H9 (cell line): ENCODE results near the gene FRY. TPM values are rescaled to one million over a fixed set of nuclear protein-coding genes. Genes with fewer than 3 reads are reported as not detected.

Experiments
- DNase-seq: peaks from one replicate; pipeline ENCODE4 v3.0.0-alpha.2; 2017
- H2AFZ ChIP-seq: one replicate; pipeline ENCODE4 v1.6.1; 2013; ENCODE audit warnings: mild to moderate bottlenecking, low read length, control low read depth, moderate library complexity
- H2AK5ac ChIP-seq: 2 replicates; pipeline ENCODE4 v1.6.1; 2013; ENCODE audit warnings: low read length, control low read depth, mixed read lengths; ENCODE audit not compliant: insufficient read length
- H2BK120ac ChIP-seq: one replicate; pipeline ENCODE4 v1.6.1; 2013; ENCODE audit warnings: low read depth, mild to moderate bottlenecking, low read length, control low read depth, inconsistent platforms; ENCODE audit not compliant: poor library complexity, severe bottlenecking
- H2BK12ac ChIP-seq: 2 replicates; pipeline ENCODE4 v1.6.1; 2013; ENCODE audit warnings: low read length, control low read depth, mixed read lengths, low read depth; ENCODE audit not compliant: insufficient read length
- H2BK15ac ChIP-seq: 2 replicates; pipeline ENCODE4 v1.6.1; 2013; ENCODE audit warnings: low read depth, low read length, control low read depth
- H2BK20ac ChIP-seq: one replicate; pipeline ENCODE4 v1.6.1; 2013; ENCODE audit warnings: low read depth, mild to moderate bottlenecking, low read length, control low read depth, inconsistent platforms; ENCODE audit not compliant: poor library complexity, severe bottlenecking
- H2BK5ac ChIP-seq: 2 replicates; pipeline ENCODE4 v1.6.1; 2013; ENCODE audit warnings: low read length, control low read depth, mixed read lengths; ENCODE audit not compliant: insufficient read length
- H3K14ac ChIP-seq: 2 replicates; pipeline ENCODE4 v1.6.1; 2013; ENCODE audit warnings: low read length, control low read depth; ENCODE audit not compliant: insufficient read depth
- H3K18ac ChIP-seq: 2 replicates; pipeline ENCODE4 v1.6.1; 2013; ENCODE audit warnings: low read depth, mild to moderate bottlenecking, mixed read lengths, low read length, control low read depth; ENCODE audit not compliant: insufficient read length
- H3K23ac ChIP-seq: 2 replicates; pipeline ENCODE4 v1.6.1; 2013; ENCODE audit warnings: low read length, control low read depth, mixed read lengths, low read depth; ENCODE audit not compliant: insufficient read length
- H3K23me2 ChIP-seq: 2 replicates; pipeline ENCODE4 v1.6.1; 2013; ENCODE audit warnings: low read depth, mild to moderate bottlenecking, mixed read lengths, low read length, control low read depth; ENCODE audit not compliant: insufficient read length, poor library complexity, severe bottlenecking
- H3K27ac ChIP-seq: 2 replicates; pipeline ENCODE4 v1.5.1; 2013; ENCODE audit warnings: low read length, control low read depth, mixed read lengths, low read depth; ENCODE audit not compliant: insufficient read length
- H3K27me3 ChIP-seq: 2 replicates; pipeline ENCODE4 v1.6.1; 2013; ENCODE audit warnings: low read length, control low read depth, inconsistent platforms; ENCODE audit not compliant: insufficient read depth
- H3K4ac ChIP-seq: 2 replicates; pipeline ENCODE4 v1.6.1; 2013; ENCODE audit warnings: low read depth, mild to moderate bottlenecking, control low read depth, inconsistent platforms, low read length, moderate library complexity
- H3K4me1 ChIP-seq: 2 replicates; pipeline ENCODE4 v1.6.1; 2013; ENCODE audit warnings: low read length, control low read depth, inconsistent platforms; ENCODE audit not compliant: insufficient read depth
- H3K4me2 ChIP-seq: 2 replicates; pipeline ENCODE4 v1.6.1; 2013; ENCODE audit warnings: low read length, control low read depth, mixed read lengths; ENCODE audit not compliant: insufficient read length, insufficient read depth
- H3K56ac ChIP-seq: 2 replicates; pipeline ENCODE4 v1.6.1; 2013; ENCODE audit warnings: low read depth, mild to moderate bottlenecking, mixed read lengths, low read length, control low read depth; ENCODE audit not compliant: insufficient read length
- H3K79me1 ChIP-seq: 2 replicates; pipeline ENCODE4 v1.6.1; 2013; ENCODE audit warnings: low read depth, mild to moderate bottlenecking, moderate library complexity, low read length, control low read depth, inconsistent platforms; ENCODE audit not compliant: insufficient read depth, poor library complexity, severe bottlenecking
- H3K79me2 ChIP-seq: 2 replicates; pipeline ENCODE4 v1.6.1; 2013; ENCODE audit warnings: low read length, control low read depth, inconsistent platforms; ENCODE audit not compliant: insufficient read depth
- H3K9ac ChIP-seq: 2 replicates; pipeline ENCODE4 v1.6.1; 2013; ENCODE audit warnings: low read length, control low read depth, mixed read lengths; ENCODE audit not compliant: insufficient read length; ENCODE audit errors: extremely low read depth
- H3K9me3 ChIP-seq: one replicate; pipeline ENCODE4 v1.6.1; 2013; ENCODE audit warnings: low read depth, low read length, inconsistent platforms; ENCODE audit not compliant: control insufficient read depth
- H3T11ph ChIP-seq: one replicate; pipeline ENCODE4 v1.6.1; 2013; ENCODE audit warnings: mild to moderate bottlenecking, low read length, control low read depth, inconsistent platforms
- H4K20me1 ChIP-seq: one replicate; pipeline ENCODE4 v1.6.1; 2013; ENCODE audit not compliant: control insufficient read depth, insufficient read length, insufficient read depth
- H4K5ac ChIP-seq: 2 replicates; pipeline ENCODE4 v1.6.1; 2013; ENCODE audit warnings: low read depth, mild to moderate bottlenecking, mixed read lengths, low read length, control low read depth; ENCODE audit not compliant: insufficient read length
- H4K8ac ChIP-seq: replicated peaks from 2 replicates; pipeline ENCODE4 v1.6.1; 2013; ENCODE audit warnings: low read length, control low read depth, mixed read lengths, low read depth; ENCODE audit not compliant: insufficient read length
- H4K91ac ChIP-seq: 2 replicates; pipeline ENCODE4 v1.6.1; 2013; ENCODE audit warnings: low read depth, mild to moderate bottlenecking, moderate library complexity, mixed read lengths, low read length, control low read depth; ENCODE audit not compliant: insufficient read length
- H3K27ac Mint-ChIP-seq, 3 experiments: 2 replicates in 2 of 3; 3 replicates in 1 of 3; pipeline ENCODE4 v1.8.0; 2020 to 2021; ENCODE audit warnings: mixed read lengths in 3 of 3, mild to moderate bottlenecking in 1 of 3, moderate library complexity in 1 of 3
- H3K27me3 Mint-ChIP-seq: 2 replicates; pipeline ENCODE4 v1.8.0; 2021; ENCODE audit warnings: low read depth, mild to moderate bottlenecking, moderate library complexity, mixed read lengths
- H3K36me3 Mint-ChIP-seq, 3 experiments: 2 replicates in 2 of 3; 3 replicates in 1 of 3; pipeline ENCODE4 v1.8.0; 2020 to 2021; ENCODE audit warnings: low read depth in 3 of 3, mixed read lengths in 3 of 3; ENCODE audit not compliant: insufficient read depth in 1 of 3
- H3K4me1 Mint-ChIP-seq, 2 experiments: 2 replicates each; pipeline ENCODE4 v1.8.0; 2020; ENCODE audit warnings: mixed read lengths in 2 of 2
- H3K4me3 Mint-ChIP-seq, 2 experiments: 2 replicates in 1 of 2; 3 replicates in 1 of 2; pipeline ENCODE4 v1.8.0; 2020 to 2021; ENCODE audit warnings: mild to moderate bottlenecking in 2 of 2, mixed read lengths in 2 of 2, moderate library complexity in 1 of 2
- H3K9me3 Mint-ChIP-seq, 2 experiments: 2 replicates in 1 of 2; 3 replicates in 1 of 2; pipeline ENCODE4 v1.8.0; 2020; ENCODE audit warnings: mild to moderate bottlenecking in 2 of 2, mixed read lengths in 2 of 2, moderate library complexity in 1 of 2
- total RNA-seq: library from RNA; stranded (reverse); gene quantifications from 2 replicates; pipeline ENCODE4 v1.2.1, GENCODE V29; 2021
- TF ChIP-seq, protein P1 (sequence below): fragments of 200-600 bp; sonication (generic); conservative IDR thresholded peaks from 3 replicates; pipeline ENCODE4 v1.8.0; 2021; ENCODE audit warnings: antibody characterized with exemption, mild to moderate bottlenecking

The FRY gene
- total RNA-seq, 1 experiment from 2014 or later: 5.2 TPM

DNA sequence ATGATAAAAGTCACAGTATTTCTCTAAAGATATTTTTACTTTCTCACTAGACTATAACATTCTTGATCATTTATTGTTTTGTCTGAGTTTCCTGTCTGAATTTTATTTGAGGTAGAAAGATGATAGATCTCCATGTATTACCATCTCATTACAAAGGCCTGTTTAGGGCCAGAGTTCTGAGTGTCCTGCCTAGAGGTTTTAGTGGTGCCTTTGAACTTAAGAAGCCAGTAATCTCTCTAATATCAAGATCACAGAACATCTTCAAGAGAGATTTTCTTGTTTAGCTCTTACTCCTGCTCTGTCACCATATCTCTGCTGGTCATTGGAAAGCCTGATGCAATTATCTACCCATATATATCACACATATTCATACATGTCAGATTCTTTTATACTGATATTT lies 182.1 kb downstream of the FRY start:
- H2BK15ac ChIP-seq: no peak overlapping the region
- no peak overlapping the region for H3T11ph ChIP-seq
- TF ChIP-seq, protein P1, sequence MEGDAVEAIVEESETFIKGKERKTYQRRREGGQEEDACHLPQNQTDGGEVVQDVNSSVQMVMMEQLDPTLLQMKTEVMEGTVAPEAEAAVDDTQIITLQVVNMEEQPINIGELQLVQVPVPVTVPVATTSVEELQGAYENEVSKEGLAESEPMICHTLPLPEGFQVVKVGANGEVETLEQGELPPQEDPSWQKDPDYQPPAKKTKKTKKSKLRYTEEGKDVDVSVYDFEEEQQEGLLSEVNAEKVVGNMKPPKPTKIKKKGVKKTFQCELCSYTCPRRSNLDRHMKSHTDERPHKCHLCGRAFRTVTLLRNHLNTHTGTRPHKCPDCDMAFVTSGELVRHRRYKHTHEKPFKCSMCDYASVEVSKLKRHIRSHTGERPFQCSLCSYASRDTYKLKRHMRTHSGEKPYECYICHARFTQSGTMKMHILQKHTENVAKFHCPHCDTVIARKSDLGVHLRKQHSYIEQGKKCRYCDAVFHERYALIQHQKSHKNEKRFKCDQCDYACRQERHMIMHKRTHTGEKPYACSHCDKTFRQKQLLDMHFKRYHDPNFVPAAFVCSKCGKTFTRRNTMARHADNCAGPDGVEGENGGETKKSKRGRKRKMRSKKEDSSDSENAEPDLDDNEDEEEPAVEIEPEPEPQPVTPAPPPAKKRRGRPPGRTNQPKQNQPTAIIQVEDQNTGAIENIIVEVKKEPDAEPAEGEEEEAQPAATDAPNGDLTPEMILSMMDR: no peak
- Mint-ChIP-seq H3K36me3 (peaks cover 1 to 5% (median 2%) of the 10 kb centered on the region in 3 experiments; a peak in 3 of 7 replicates), H3K4me1 (peaks cover 2 to 4% of the 10 kb centered on the region in 2 experiments; a peak in 2 of 4 replicates), H3K4me3 (no peak overlapping the region), H3K27me3 (no peaks in the 10 kb centered on the region), H3K9me3 (no peaks in the 10 kb centered on the region), H3K27ac (no peak overlapping the region)
- H3K14ac ChIP-seq: no peak overlapping the region
- no peak overlapping the region for H3K9ac ChIP-seq
- H3K23me2 ChIP-seq: no peaks in the 10 kb centered on the region
- no peaks in the 10 kb centered on the region for H3K4me1 ChIP-seq
- no peak for DNase-seq
- no peak overlapping the region for H4K91ac ChIP-seq
- no peaks in the 10 kb centered on the region for H3K9me3 ChIP-seq
- H3K18ac ChIP-seq: no peak overlapping the region
- no peak overlapping the region for H3K56ac ChIP-seq
- no peak overlapping the region for H4K5ac ChIP-seq
- H2BK120ac ChIP-seq: no peak overlapping the region
- no peaks in the 10 kb centered on the region for H4K20me1 ChIP-seq
- no peak overlapping the region for H3K4ac ChIP-seq
- no peak overlapping the region for H2BK12ac ChIP-seq
- H3K27me3 ChIP-seq: no peaks in the 10 kb centered on the region
- no peak overlapping the region for H3K4me2 ChIP-seq
- no peaks in the 10 kb centered on the region for H3K79me1 ChIP-seq
- no peak overlapping the region for H2BK5ac ChIP-seq
- no peaks in the 10 kb centered on the region for H3K79me2 ChIP-seq
- no peak overlapping the region for H4K8ac ChIP-seq
- H2AK5ac ChIP-seq: no peak overlapping the region
- H2BK20ac ChIP-seq: no peak overlapping the region
- H3K23ac ChIP-seq: no peak overlapping the region
- no peak overlapping the region for H3K27ac ChIP-seq
- no peak overlapping the region for H2AFZ ChIP-seq
